HG03060 (cell line): ENCODE results near the gene ERCC8.
"Not testable (repeated sequence)": the region's sequence is repeated elsewhere in the genome, so short reads cannot be mapped to it uniquely, and the experiment has no call there.

Source experiments
- ATAC-seq: cut with Tn5 transposase; IDR thresholded peaks from one replicate; pipeline ENCODE4 v1.9.1; 2021; ENCODE audit warnings: low read depth, moderate number of reproducible peaks; ENCODE audit not compliant: unreplicated experiment

The ERCC8 gene

GRCh38 chr5:60944904-60945812, at the start of gene ERCC8, which contains the start of gene NDUFAF2:
Gene ERCC8, minus strand, starts transcription at chr5:60945070. Its CDS starts 62 bp downstream, at chr5:60945008.
Gene NDUFAF2, plus strand, starts transcription at chr5:60945205. Its CDS starts 51 bp downstream, at chr5:60945256.
- ATAC-seq: peak; percentile 99

- no peak for ATAC-seq
Observed at GRCh38 chr5:60993875-60994571, 49.2 kb upstream of the ERCC8 start.

- ATAC-seq: no peak
Observed at GRCh38 chr5:60993425-60993824, 48.6 kb upstream of the ERCC8 start.

GRCh38 chr5:60992871-60993270, 48.0 kb upstream of the ERCC8 start:
- ATAC-seq: no peak

- ATAC-seq: no peak
Observed at GRCh38 chr5:60989790-60990189, 44.9 kb upstream of the ERCC8 start.

GRCh38 chr5:60982127-60982526, 37.3 kb upstream of the ERCC8 start:
- ATAC-seq: not testable (repeated sequence)

- ATAC-seq: no peak
Observed at GRCh38 chr5:60980511-60980910, 35.6 kb upstream of the ERCC8 start.

- ATAC-seq: no peak
Observed at GRCh38 chr5:60978968-60979367, 34.1 kb upstream of the ERCC8 start.

- no peak for ATAC-seq
Observed at GRCh38 chr5:60977956-60978737, 33.3 kb upstream of the ERCC8 start.

- ATAC-seq: no peak
Observed at GRCh38 chr5:60972231-60972630, 27.4 kb upstream of the ERCC8 start.

- ATAC-seq: no peak
Observed at GRCh38 chr5:60961685-60962084, 16.8 kb upstream of the ERCC8 start.

GRCh38 chr5:60960591-60960990, 15.7 kb upstream of the ERCC8 start:
- no peak for ATAC-seq

GRCh38 chr5:60959156-60959555, 14.3 kb upstream of the ERCC8 start:
- ATAC-seq: no peak

- no peak for ATAC-seq
Observed at GRCh38 chr5:60958712-60959111, 13.8 kb upstream of the ERCC8 start.

GRCh38 chr5:60958088-60958487, 13.2 kb upstream of the ERCC8 start:
- no peak for ATAC-seq

- no peak for ATAC-seq
Observed at GRCh38 chr5:60955239-60955638, 10.4 kb upstream of the ERCC8 start.

GRCh38 chr5:60948738-60949137, 3.9 kb upstream of the ERCC8 start:
- ATAC-seq: no peak

- ATAC-seq: peak; percentile 13
Observed at GRCh38 chr5:60945813-60946187, 930 bp upstream of the ERCC8 start.

- no peak for ATAC-seq
Observed at GRCh38 chr5:60943624-60944023, 1.2 kb downstream of the ERCC8 start.

- no peak for ATAC-seq
Observed at GRCh38 chr5:60929024-60929423, 15.8 kb downstream of the ERCC8 start.

GRCh38 chr5:60927450-60927849, 17.4 kb downstream of the ERCC8 start:
- no peak for ATAC-seq
